ENCODE data around the gene OR2M2. TPM values are rescaled to one million over a fixed set of nuclear protein-coding genes. Genes with fewer than 3 reads are reported as not detected.

OR2M2 gene
- total RNA-seq, 1 experiment from 2014 or later = not detected

Other genes starting within 250 kb of the OR2M2 start
- gene OR2AJ1, start 249.9 kb upstream of the OR2M2 start, total RNA-seq (2014; rRNA removed; shearing (Covaris generic)) = not detected in 2 replicates
- not detected in 2 replicates for gene OR2L8, start 226.0 kb upstream of the OR2M2 start, total RNA-seq (2014; rRNA removed; shearing (Covaris generic))
- gene OR2AK2, start 209.6 kb upstream of the OR2M2 start, total RNA-seq (2014; rRNA removed; shearing (Covaris generic)) = not detected in 2 replicates
- not detected in 2 replicates for gene OR2L5, start 161.2 kb upstream of the OR2M2 start, total RNA-seq (2014; rRNA removed; shearing (Covaris generic))
- not detected in 2 replicates for gene OR2L2, start 144.8 kb upstream of the OR2M2 start, total RNA-seq (2014; rRNA removed; shearing (Covaris generic))
- not detected in 2 replicates for gene OR2L3, start 128.0 kb upstream of the OR2M2 start, total RNA-seq (2014; rRNA removed; shearing (Covaris generic))
- gene OR2L13, start 79.6 kb upstream of the OR2M2 start, total RNA-seq (2014; rRNA removed; shearing (Covaris generic)) = not detected in 2 replicates
- not detected in 2 replicates for gene OR2M5, start 29.7 kb upstream of the OR2M2 start, total RNA-seq (2014; rRNA removed; shearing (Covaris generic))
- gene OR2M3, start 22.4 kb downstream of the OR2M2 start, total RNA-seq (2014; rRNA removed; shearing (Covaris generic)) = 0.12 and 0.19 TPM in 2 replicates
- gene OR2M4, start 56.6 kb downstream of the OR2M2 start, total RNA-seq (2014; rRNA removed; shearing (Covaris generic)) = 0.10 and 0.60 TPM in 2 replicates
- not detected in 2 replicates for gene OR2T33, start 103.2 kb downstream of the OR2M2 start, total RNA-seq (2014; rRNA removed; shearing (Covaris generic))
- gene OR2T12, start 128.6 kb downstream of the OR2M2 start, total RNA-seq (2014; rRNA removed; shearing (Covaris generic)) = not detected in 2 replicates
- not detected in 2 replicates for gene OR2M7, start 149.7 kb downstream of the OR2M2 start, total RNA-seq (2014; rRNA removed; shearing (Covaris generic))
- not detected in 2 replicates for gene OR14C36, start 174.0 kb downstream of the OR2M2 start, total RNA-seq (2014; rRNA removed; shearing (Covaris generic))
- gene OR2T4, start 186.8 kb downstream of the OR2M2 start, total RNA-seq (2014; rRNA removed; shearing (Covaris generic)) = not detected in 2 replicates
- gene OR2T6, start 200.9 kb downstream of the OR2M2 start, total RNA-seq (2014; rRNA removed; shearing (Covaris generic)) = not detected in 2 replicates
- not detected in 2 replicates for gene OR2T1, start 228.2 kb downstream of the OR2M2 start, total RNA-seq (2014; rRNA removed; shearing (Covaris generic))

All from A172 (cell line).